SK-N-MC (cell line): Measurements from ENCODE around the gene CTAGE1.

Experiments
- EZH2 ChIP-seq: fragments of 200-600 bp; sonication (generic); IDR thresholded peaks from one replicate; pipeline ENCODE4 v1.6.1; 2017; ENCODE audit warnings: antibody characterized with exemption
- FOXP2 ChIP-seq: optimal IDR thresholded peaks from 2 replicates; pipeline ENCODE3; 2011; ENCODE audit warnings: mild to moderate bottlenecking, moderate library complexity; ENCODE audit not compliant: insufficient read depth; ENCODE audit errors: extremely low read length, control extremely low read depth
- POLR2AphosphoS5 ChIP-seq: IDR thresholded peaks from 2 replicates; pipeline ENCODE4 v1.6.1; 2012; ENCODE audit warnings: mild to moderate bottlenecking, low read depth, low read length, borderline replicate concordance

GRCh38 chr18:22403950-22404349 lies 13.8 kb downstream of the CTAGE1 start:
- TF ChIP-seq POLR2AphosphoS5, result no peak
- TF ChIP-seq EZH2, result no peak
- no peak for TF ChIP-seq FOXP2
